GM12891 (cell line): ENCODE measurements around the gene GP1BB.

ENCODE experiments used
- DNase-seq: peaks from one replicate; pipeline ENCODE4 v3.0.0; 2011; ENCODE audit warnings: low spot score; ENCODE audit not compliant: insufficient read length
- FAIRE-seq: peaks from 2 replicates; lab custom pipeline; 2011; peaks lifted over from hg19 to GRCh38; lab: Jason Lieb, UNC
- PAX5 ChIP-seq: IDR thresholded peaks from 2 replicates; pipeline ENCODE4 v1.6.1; 2011; ENCODE audit warnings: low read length, moderate library complexity, mild to moderate bottlenecking; ENCODE audit not compliant: insufficient read depth, severe bottlenecking
- POLR2A ChIP-seq: IDR thresholded peaks from 2 replicates; pipeline ENCODE4 v1.6.1; 2011; ENCODE audit warnings: low read depth, low read length, control low read depth
- POLR2AphosphoS5 ChIP-seq: IDR thresholded peaks from 2 replicates; pipeline ENCODE4 v1.6.1; 2011; ENCODE audit warnings: low read depth, low read length, control low read depth
- POU2F2 ChIP-seq: IDR thresholded peaks from 2 replicates; pipeline ENCODE4 v1.6.1; 2011; ENCODE audit warnings: low read depth, mild to moderate bottlenecking, control low read depth, low read length, moderate library complexity
- SPI1 ChIP-seq: IDR thresholded peaks from 2 replicates; pipeline ENCODE4 v1.6.1; 2011; ENCODE audit warnings: low read depth, low read length, control low read depth
- TAF1 ChIP-seq: IDR thresholded peaks from 2 replicates; pipeline ENCODE4 v1.6.1; 2011; ENCODE audit warnings: low read depth, low read length, control low read depth

GP1BB gene

DNA sequence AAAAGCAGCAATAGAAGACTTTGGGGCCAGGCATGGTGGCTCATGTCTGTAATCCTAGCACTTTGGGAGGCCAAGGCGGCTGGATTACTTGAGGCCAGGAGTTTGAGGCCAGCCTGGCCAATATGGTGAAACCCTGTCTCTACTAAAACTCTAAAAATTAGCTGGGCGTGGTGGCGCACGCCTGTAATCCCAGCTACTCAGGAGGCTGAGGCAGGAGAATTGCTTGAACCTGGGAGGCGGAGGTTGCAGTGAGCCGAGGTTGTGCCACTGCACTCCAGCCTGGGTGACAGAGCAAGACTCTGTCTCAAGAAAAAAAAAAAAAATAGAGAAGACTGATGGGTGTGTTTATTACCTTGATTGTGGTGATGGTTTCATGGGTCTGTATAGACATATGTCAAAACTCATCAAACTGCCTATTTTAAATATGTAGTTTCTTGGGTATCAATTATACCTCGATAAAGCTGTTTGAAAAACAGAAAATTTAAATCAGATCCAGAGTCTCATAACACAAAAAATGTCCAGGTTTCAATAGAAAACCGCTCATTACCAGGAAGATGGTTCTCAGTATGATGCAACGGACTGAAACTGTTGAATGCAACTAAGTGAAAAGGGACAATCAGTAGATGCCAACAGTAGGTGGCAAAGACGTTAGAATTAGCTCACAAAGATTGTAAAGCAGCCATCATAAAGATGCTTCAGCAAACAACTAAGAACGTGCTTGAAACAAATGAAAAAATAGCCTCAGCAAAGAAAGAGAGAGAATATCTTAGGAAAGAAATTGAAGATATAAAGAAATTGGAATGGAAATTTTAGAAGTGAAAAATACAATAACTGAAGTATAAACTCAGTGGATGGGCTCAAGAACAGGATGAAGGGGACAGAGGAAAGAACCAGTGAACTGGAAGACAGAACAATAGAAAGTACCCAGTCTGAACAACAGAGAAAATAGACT, 42.2 kb upstream of the GP1BB start:
- TF ChIP-seq TAF1 (no peak), POU2F2 (no peak), POLR2AphosphoS5 (no peak), PAX5 (no peak), SPI1 (no peak), POLR2A (no peak)
- FAIRE-seq (no peak), DNase-seq (no peak)

DNA sequence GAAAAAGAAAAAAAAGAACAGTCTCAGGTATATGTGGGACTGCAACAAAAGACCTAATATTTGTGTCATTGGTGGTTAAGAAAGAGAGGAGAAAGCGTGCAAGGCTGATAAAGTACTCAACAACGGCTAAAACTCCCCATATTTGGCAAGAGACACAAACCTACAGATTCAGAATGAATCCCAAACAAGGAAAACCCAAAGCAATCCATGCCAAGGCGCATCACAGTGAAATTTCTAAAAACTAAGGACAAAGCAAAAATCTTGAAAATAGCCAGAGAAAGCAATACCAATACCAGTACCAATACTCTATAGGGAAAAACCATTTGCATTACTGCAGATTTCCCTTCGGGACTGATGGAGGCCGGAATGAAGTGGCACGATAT, 41.5 kb upstream of the GP1BB start:
- FAIRE-seq (no peak), DNase-seq (no peak)
- TF ChIP-seq POU2F2 = no peak
- TF ChIP-seq POLR2A = no peak
- no peak for TF ChIP-seq PAX5
- TF ChIP-seq POLR2AphosphoS5 = no peak
- TF ChIP-seq TAF1 = no peak
- no peak for TF ChIP-seq SPI1

GRCh38 chr22:19686946-19687345, 36.4 kb upstream of the GP1BB start:
- FAIRE-seq (no peak), DNase-seq (no peak)
- TF ChIP-seq POLR2A = no peak
- no peak for TF ChIP-seq POU2F2
- TF ChIP-seq POLR2AphosphoS5 = no peak
- TF ChIP-seq TAF1 = no peak
- TF ChIP-seq PAX5 = no peak
- no peak for TF ChIP-seq SPI1

GRCh38 chr22:19687561-19688300, 35.6 kb upstream of the GP1BB start:
- FAIRE-seq = no peak

GRCh38 chr22:19688301-19689290, 34.7 kb upstream of the GP1BB start:
- DNase-seq (no peak), FAIRE-seq (no peak)
- TF ChIP-seq PAX5 (no peak), POLR2A (no peak), POLR2AphosphoS5 (no peak), TAF1 (no peak), POU2F2 (no peak), SPI1 (no peak)

More at GRCh38 chr22:19687561-19688300, 35.6 kb upstream of the GP1BB start:
- TF ChIP-seq PAX5 = no peak
- TF ChIP-seq TAF1 = no peak
- TF ChIP-seq POLR2AphosphoS5 = no peak
- no peak for TF ChIP-seq POU2F2
- TF ChIP-seq POLR2A = no peak
- no peak for TF ChIP-seq SPI1
- no peak for DNase-seq

DNA sequence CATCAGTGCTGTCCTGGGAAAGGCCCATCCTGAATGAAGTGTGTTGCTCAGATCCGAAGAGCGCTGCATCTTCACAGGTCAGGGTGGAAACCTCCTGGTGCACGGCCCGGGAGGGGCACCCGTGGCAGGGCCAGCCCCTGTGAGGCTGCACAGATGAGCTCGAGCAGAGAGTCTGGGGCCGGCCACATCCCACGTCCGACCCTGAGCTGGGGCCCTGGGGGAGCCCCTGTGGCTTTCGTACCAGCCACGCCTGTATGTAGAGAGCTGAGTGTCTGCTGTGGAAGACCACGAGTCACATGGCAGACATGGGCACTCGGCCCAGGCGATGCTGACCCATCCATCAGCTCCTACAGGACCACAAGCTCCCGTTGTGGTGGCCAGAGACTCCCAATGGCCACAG, 33.9 kb upstream of the GP1BB start:
- no peak for TF ChIP-seq TAF1
- TF ChIP-seq SPI1 = no peak
- no peak for TF ChIP-seq POLR2A
- no peak for DNase-seq
- FAIRE-seq = no peak

- no peak for TF ChIP-seq POLR2A
- FAIRE-seq = no peak
- no peak for DNase-seq
Observed at GRCh38 chr22:19691007-19691720, 32.2 kb upstream of the GP1BB start.

DNA sequence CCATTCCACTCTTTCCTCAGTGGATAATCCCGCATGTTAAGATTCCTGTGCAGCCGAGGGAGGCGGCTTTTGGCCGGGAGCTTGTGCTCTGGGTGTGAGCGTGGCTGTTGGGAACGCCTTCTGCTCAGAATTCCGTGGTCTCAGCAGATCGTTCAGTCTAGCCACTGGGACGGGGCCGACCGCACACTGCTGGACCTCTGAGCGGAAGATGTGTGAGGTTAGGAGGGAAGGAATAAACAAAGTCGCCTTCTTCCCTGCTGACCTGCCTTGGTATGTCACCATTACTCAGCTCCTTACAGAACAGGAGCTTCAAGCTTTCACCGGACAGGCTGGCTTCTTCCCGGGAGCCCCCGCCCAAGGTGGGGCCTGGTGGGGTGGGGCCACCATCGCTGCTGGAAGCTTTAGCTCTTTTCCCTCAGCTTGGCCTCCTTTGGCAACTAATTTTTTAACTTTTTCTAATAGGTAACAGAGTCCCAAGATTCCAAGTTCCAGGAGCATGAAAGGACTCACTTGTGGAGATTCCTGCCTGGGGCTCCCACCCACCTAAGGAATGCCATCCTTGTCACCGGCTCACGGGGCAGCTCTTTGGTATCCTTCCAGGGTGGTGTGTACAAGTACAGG, 31.5 kb upstream of the GP1BB start:
- DNase-seq = no peak
- no peak for TF ChIP-seq POLR2AphosphoS5
- TF ChIP-seq POU2F2 = no peak
- no peak for TF ChIP-seq POLR2A
- TF ChIP-seq TAF1 = no peak
- no peak for TF ChIP-seq SPI1
- TF ChIP-seq PAX5 = no peak
- FAIRE-seq = no peak

DNA sequence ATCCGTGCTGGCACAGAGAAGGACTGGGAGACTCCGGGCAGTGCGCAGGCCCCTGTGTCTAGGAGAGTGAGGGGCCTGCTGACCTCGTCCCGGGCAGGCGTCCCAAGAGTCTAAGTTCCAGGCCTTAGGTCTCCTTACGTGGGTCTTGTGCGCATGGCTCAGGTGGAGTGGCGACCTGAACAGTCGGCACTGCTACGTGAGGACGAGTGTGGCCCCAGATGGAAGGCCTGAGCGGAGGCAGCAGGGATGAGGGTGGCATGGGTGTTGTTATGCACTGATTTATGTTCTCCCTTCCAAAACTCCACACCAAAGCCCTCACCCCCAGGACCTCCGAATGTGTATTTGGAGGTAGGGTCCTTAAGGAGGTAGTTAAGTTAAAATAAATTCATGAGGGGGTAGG, 29.8 kb upstream of the GP1BB start:
- TF ChIP-seq POLR2AphosphoS5 = no peak
- no peak for TF ChIP-seq PAX5
- no peak for TF ChIP-seq POU2F2
- no peak for TF ChIP-seq POLR2A
- TF ChIP-seq TAF1 = no peak
- no peak for TF ChIP-seq SPI1
- DNase-seq = no peak
- FAIRE-seq = no peak
